GM21367 (cell line): ENCODE results near the gene BCAS3.

Experiments used
- ATAC-seq: cut with Tn5 transposase; IDR thresholded peaks from one replicate; pipeline ENCODE4 v1.9.1; 2021; ENCODE audit not compliant: unreplicated experiment

Gene BCAS3

GRCh38 chr17:61116577-61116976, 438.9 kb downstream of the BCAS3 start:
- no peak for ATAC-seq

- no peak for ATAC-seq
Observed at GRCh38 chr17:61117983-61118382, 440.3 kb downstream of the BCAS3 start.

DNA sequence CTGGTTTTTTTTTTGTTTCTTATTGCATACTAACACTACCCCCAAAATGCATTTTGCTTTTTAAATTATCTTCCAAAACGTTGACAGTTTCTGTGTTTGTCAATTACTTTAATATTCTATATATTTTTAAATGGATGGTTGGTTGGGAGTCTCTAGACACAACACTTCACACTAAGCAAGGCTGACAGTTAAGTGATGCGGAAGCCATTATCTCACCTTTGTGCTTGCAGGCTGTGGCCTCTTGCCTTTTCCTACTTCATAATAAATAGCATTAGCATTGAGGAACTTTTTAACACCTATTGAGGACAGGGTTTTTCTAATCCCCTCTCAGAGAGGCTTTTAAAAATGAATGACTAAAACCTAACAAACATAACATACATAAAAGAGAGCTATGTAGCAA, 441.2 kb downstream of the BCAS3 start:
- ATAC-seq: no peak

DNA sequence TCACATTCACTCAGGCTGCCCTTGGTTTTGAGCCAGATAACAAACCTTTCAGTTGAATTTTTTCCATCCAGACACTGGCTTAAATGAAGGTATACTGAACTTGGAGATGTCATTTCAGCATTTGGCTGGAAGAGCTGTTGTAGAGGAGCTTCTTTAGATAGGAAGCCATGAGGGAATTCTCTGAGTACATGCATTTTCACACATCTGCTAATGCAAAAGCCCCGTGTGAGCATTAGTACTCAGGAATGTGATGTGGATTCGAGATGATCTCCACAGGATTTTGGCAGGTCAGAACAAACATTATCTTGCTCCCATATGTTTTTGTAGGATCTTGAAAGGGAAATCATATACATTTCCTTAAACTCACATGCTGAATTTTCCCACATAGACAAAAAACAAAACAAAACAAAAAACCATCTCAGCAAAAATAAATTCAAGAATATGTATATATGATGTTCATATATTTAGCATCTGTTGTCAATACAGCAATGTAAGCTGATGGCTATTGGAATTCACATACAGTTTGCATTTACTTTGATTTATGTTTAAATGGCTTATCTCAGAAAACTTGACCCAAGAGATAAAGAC, 444.8 kb downstream of the BCAS3 start:
- no peak for ATAC-seq

- no peak for ATAC-seq
Observed at GRCh38 chr17:61124562-61124961, 446.9 kb downstream of the BCAS3 start.

GRCh38 chr17:61126473-61127249, 449.0 kb downstream of the BCAS3 start:
- no peak for ATAC-seq

DNA sequence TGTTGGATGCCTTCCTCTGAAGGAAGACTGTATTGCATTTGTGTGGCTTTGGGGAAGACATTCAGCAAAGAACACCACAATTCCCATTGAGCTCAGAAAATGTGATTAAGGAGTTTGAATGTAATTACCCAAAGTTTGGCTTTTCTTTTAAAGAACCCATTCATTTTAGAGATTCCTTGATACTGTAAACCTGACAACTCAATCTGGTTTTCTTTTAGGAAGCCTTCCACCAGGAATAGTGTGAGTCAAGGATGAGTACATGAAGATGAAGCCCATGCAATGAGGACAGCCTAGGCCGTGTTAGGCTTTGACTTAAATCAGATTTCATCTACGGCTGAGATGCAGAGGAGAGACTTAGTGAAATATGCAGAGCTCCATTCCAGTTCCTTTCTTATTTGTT, 450.3 kb downstream of the BCAS3 start:
- ATAC-seq: no peak

DNA sequence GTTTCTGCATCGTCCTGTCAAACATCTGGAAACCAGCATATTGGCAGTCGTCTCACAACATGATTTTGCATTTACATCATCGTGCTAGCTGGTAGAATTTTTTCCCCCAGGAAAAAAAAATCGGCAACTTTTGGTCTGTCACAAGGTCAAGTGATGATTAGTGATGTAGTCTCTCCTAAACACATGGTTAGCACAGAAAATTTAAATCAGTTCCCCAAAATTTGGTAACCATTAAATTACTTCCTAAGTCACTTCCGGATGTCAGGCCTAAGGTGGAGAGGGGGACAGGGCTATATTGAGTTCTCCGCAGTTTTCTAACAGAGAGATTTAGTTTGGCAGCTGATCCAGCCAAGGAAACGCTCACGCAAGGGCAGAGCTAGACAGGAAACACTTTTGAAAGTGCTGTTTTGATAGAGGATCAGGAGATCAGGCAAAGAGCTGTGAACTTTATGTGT, 451.0 kb downstream of the BCAS3 start:
- ATAC-seq: no peak

GRCh38 chr17:61129267-61130254, 451.9 kb downstream of the BCAS3 start:
- ATAC-seq: no peak

- ATAC-seq: no peak
Observed at GRCh38 chr17:61130330-61130729, 452.7 kb downstream of the BCAS3 start.

DNA sequence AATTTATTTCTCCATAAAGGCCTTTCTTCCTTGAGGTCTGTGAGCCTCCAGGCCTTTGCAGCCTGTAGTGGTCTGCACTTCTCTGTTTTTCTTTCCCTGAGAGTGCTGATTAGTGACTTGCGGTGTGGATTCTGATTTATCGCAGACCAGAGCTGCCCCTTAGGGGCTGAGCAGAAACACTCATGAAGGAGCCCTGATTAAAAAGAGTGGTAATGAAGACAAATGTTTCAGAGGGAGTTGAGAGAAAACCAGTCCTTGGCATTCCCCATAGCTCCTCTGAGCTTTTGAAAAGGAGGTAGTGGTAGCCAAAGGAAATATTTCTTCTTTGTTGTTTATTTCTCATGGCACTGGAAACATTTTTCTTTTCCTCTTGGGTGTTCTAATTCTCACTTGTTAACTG, 453.9 kb downstream of the BCAS3 start:
- ATAC-seq: no peak

- no peak for ATAC-seq
Observed at GRCh38 chr17:61132524-61132923, 454.9 kb downstream of the BCAS3 start.

DNA sequence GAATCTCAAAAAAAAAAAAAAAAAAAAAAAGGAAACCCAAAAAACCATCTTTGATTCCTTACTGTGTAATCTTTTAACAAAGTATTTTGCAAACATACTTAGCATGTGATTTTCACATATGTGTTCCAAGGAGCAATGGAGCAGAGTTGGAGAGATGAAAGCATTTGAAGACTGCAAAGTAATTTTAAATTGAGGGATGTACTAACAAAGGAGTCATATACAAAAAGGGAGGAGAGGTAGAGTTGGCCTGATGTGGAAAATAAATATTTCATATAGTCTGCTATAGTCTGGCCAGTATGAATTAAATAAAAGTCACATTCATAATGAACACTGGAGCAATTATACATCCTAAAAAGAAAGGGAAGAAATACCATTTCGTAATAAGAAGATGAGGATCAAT, 456.2 kb downstream of the BCAS3 start:
- no peak for ATAC-seq

DNA sequence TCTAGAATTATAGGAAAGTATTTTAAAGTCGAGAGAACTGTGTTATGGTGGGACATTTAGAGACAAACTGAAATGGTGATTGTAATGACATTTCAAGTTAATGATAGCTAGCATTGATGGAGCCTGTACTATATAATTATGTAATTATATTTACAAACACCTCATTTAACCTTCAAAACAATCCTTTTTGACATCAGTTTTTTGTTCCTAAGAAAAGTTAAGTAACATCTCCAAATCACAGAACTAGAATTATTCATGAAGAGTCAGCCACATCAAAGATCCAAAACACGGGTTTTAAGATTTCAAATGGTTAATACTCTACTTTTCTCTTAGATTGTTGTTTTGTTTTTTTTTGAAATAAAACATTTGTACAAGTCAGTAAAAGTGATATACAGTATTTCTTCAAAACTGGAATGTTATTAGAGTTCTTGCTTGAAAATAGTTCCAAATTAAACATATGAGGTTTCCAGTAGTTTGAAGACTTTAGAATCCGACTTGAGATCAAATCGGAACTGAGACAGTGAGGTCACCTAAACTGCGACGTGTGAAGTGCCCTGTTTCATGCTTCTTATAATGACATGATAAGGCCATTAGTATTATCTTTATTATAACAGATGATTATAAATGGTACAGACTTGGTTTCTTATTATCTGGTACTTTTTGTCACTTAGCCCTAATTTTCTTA, 457.0 kb downstream of the BCAS3 start:
- ATAC-seq: no peak

GRCh38 chr17:61135782-61136181, 458.1 kb downstream of the BCAS3 start:
- no peak for ATAC-seq

DNA sequence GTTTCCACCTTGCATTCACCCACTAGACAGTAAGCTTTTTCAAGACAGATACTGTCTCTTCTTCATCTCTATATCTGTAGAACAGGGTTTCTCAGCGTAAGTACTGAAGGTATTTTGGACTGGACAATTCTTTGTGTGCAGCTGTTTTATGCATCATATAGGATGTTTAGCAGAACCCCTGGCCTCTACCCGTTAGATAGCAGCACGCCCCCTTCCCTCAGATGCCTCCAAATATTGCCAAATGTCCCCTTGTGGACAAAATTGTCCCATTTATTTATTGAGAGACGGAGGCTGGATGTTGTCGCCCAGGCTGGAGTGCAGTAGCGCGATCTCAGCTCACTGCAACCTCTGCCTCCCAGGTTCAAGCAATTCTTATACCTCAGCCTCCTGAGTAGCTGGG, 458.6 kb downstream of the BCAS3 start:
- ATAC-seq: no peak

DNA sequence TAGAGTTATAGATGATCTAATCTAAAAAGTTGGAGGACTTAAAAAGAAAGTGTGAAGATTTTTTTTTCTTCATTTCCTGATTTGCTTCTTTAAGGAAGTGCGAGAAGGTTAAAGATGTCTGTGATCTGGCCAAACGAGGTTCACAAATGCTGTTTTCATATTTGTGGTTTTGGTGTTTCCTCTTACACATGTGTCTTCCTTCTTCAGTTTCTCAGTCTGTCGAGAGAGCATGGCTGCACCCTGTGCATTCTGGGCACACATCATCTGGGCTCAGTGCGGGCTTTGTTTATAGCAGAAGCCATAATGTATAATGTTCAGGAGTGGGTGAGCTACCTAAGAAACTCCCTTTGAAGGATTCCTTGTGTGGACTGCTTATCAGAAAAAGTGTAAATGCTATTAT, 461.6 kb downstream of the BCAS3 start:
- peak; percentile 94 for ATAC-seq

GRCh38 chr17:61140081-61140786, 462.6 kb downstream of the BCAS3 start:
- no peak for ATAC-seq

DNA sequence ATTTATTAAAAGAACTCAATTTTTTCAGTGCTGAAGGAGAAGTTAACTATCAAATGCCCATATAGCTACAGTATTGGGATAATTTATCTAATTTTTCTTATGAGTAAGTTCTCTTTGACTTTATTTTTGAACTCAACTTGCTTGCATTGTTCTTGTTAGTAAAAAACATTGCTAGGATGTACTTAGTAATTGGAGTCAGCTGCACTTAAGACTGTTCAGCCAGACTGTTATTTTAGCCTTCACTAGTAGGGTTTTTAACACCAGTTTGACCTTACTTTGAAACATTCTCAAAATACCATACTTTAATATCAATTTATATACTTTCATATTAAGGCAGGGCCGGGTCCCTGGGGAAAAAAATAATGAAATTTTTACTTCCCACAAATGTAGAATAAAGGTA, 465.4 kb downstream of the BCAS3 start:
- ATAC-seq: no peak

DNA sequence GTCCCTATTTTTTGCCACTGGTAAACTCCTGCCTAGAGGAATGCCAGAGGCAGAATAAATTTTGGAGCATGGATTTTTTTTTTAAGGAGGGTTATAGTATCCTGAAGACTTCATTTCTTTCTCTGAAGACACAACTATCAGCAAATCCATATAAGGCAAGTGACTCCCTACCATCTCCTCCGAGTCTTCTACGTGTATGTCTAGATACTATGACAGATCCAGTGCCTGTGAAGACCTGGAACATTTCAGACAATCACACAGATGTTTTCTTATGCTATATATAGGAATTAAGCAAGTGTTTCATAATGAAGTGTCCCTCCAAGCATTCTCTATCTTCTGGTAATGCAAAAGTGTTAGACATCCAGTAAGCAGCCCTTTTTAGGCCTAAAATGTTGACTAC, 466.5 kb downstream of the BCAS3 start:
- ATAC-seq: no peak
